H1 (cell line): ENCODE measurements around the gene UBAP1. TPM values are rescaled to one million over a fixed set of nuclear protein-coding genes. Genes with fewer than 3 reads are reported as not detected.

Experiments
- CTCF ChIA-PET: fragments of 300-600 bp; sonication (Branson Sonifier 250); formaldehyde crosslinking; loops from one replicate; lab custom pipeline; 2021; ENCODE audit not compliant: partially characterized antibody; lab: Charles Lee
- POLR2A ChIA-PET: fragments of 300-600 bp; sonication (Branson Sonifier 250); formaldehyde crosslinking; loops from one replicate; lab custom pipeline; 2021; ENCODE audit warnings: inconsistent platforms; ENCODE audit not compliant: partially characterized antibody; lab: Charles Lee
- DNase-seq, 2 experiments: peaks; one replicate each; pipeline versions ENCODE4 v3.0.0 to v3.0.0-alpha.2; 2010 to 2022; ENCODE audit warnings: low spot score in 2 of 2, low read depth in 1 of 2, mixed read lengths in 1 of 2
- FAIRE-seq: peaks from 2 replicates; lab custom pipeline; 2011; peaks lifted over from hg19 to GRCh38; lab: Jason Lieb, UNC
- H2AFZ ChIP-seq: 2 replicates; pipeline ENCODE4 v1.8.1; 2012; ENCODE audit warnings: low read length, inconsistent platforms
- H2AK5ac ChIP-seq: 2 replicates; pipeline ENCODE4 v1.6.1; 2013; ENCODE audit warnings: low read depth, low read length
- H2BK120ac ChIP-seq: replicated peaks from 2 replicates; pipeline ENCODE3; 2013; ENCODE audit warnings: low read depth, low read length, inconsistent platforms
- H2BK12ac ChIP-seq: 2 replicates; pipeline ENCODE4 v1.6.1; 2013; ENCODE audit warnings: low read depth, low read length
- H2BK15ac ChIP-seq: 2 replicates; pipeline ENCODE4 v1.6.1; 2013; ENCODE audit warnings: low read length
- H2BK20ac ChIP-seq: 2 replicates; pipeline ENCODE4 v1.6.1; 2013; ENCODE audit warnings: low read length
- H2BK5ac ChIP-seq: 2 replicates; pipeline ENCODE4 v1.6.1; 2013; ENCODE audit warnings: low read depth, low read length
- H3K14ac ChIP-seq: 2 replicates; pipeline ENCODE4 v1.6.1; 2013; ENCODE audit warnings: inconsistent platforms; ENCODE audit not compliant: insufficient read length
- H3K18ac ChIP-seq: 2 replicates; pipeline ENCODE4 v1.6.1; 2013; ENCODE audit warnings: low read length; ENCODE audit errors: extremely low read depth
- H3K23ac ChIP-seq: 2 replicates; pipeline ENCODE4 v1.6.1; 2013; ENCODE audit warnings: inconsistent platforms; ENCODE audit not compliant: insufficient read length
- H3K23me2 ChIP-seq: 2 replicates; pipeline ENCODE4 v1.6.1; 2013; ENCODE audit warnings: low read depth, low read length
- H3K27ac ChIP-seq: 2 replicates; pipeline ENCODE4 v1.6.1; 2011; ENCODE audit warnings: low read depth, low read length, inconsistent platforms
- H3K27me3 ChIP-seq, 4 experiments: replicated peaks in 1 of 4; 1 replicate in 1 of 4; 2 replicates in 3 of 4; pipeline versions ENCODE4 v1.6.1 to v1.8.1; 2011 to 2013; ENCODE audit warnings: low read length in 3 of 4, mild to moderate bottlenecking in 3 of 4, inconsistent platforms in 2 of 4, mixed read lengths in 2 of 4, moderate library complexity in 1 of 4; ENCODE audit not compliant: control insufficient read depth in 3 of 4, insufficient read depth in 3 of 4; ENCODE audit errors: extremely low read depth in 1 of 4
- H3K36me3 ChIP-seq, 4 experiments: 2 replicates each; pipeline versions ENCODE4 v1.6.1 to v1.8.1; 2011 to 2013; ENCODE audit warnings: mild to moderate bottlenecking in 4 of 4, low read length in 3 of 4, moderate library complexity in 2 of 4, control low read depth in 1 of 4, inconsistent platforms in 1 of 4; ENCODE audit not compliant: insufficient read depth in 4 of 4, control insufficient read depth in 2 of 4
- H3K4ac ChIP-seq: replicated peaks from 2 replicates; pipeline ENCODE3; 2013; ENCODE audit warnings: low read length, low read depth, mixed read lengths, inconsistent platforms; ENCODE audit not compliant: insufficient read length
- H3K4me1 ChIP-seq, 4 experiments: replicated peaks in 1 of 4; 1 replicate in 1 of 4; 2 replicates in 3 of 4; pipeline versions ENCODE4 v1.6.1 to v1.8.1; 2011 to 2013; ENCODE audit warnings: low read length in 3 of 4, inconsistent platforms in 2 of 4, mixed read lengths in 1 of 4; ENCODE audit not compliant: insufficient read depth in 4 of 4, control insufficient read depth in 3 of 4
- H3K4me2 ChIP-seq, 2 experiments: 2 replicates each; pipeline versions ENCODE4 v1.6.1 to v1.8.1; 2011 to 2013; ENCODE audit warnings: low read depth in 2 of 2, low read length in 2 of 2, control low read depth in 1 of 2, inconsistent platforms in 1 of 2, mild to moderate bottlenecking in 1 of 2; ENCODE audit not compliant: insufficient read depth in 1 of 2
- H3K4me3 ChIP-seq, 4 experiments: fragments of 200-600, 300-600 bp in 1 of 4; sonication (generic), shearing (Covaris generic), sonication (Bioruptor Twin) in 1 of 4; 2 replicates each; pipeline versions ENCODE4 v1.5.1 to v1.8.1; 2011 to 2016; ENCODE audit warnings: low read length in 4 of 4, low read depth in 3 of 4, control low read depth in 2 of 4, inconsistent platforms in 2 of 4, mild to moderate bottlenecking in 2 of 4, mixed read lengths in 1 of 4, moderate library complexity in 1 of 4; ENCODE audit not compliant: insufficient read depth in 2 of 4; ENCODE audit errors: extremely low read depth in 1 of 4
- H3K56ac ChIP-seq: replicated peaks from 2 replicates; pipeline ENCODE3; 2013; ENCODE audit warnings: low read depth, mild to moderate bottlenecking, mixed read lengths, low read length, inconsistent platforms; ENCODE audit not compliant: insufficient read length
- H3K79me1 ChIP-seq: 2 replicates; pipeline ENCODE4 v1.6.1; 2013; ENCODE audit warnings: low read depth, low read length, control low read depth
- H3K79me2 ChIP-seq, 2 experiments: 2 replicates each; pipeline versions ENCODE4 v1.6.1 to v1.8.1; 2012 to 2013; ENCODE audit warnings: low read length in 2 of 2, mild to moderate bottlenecking in 2 of 2, inconsistent platforms in 1 of 2; ENCODE audit not compliant: insufficient read depth in 2 of 2, control insufficient read depth in 1 of 2
- H3K9ac ChIP-seq, 4 experiments: replicated peaks in 1 of 4; 1 replicate in 1 of 4; 2 replicates in 3 of 4; pipeline versions ENCODE4 v1.6.1 to v1.8.1; 2011 to 2013; ENCODE audit warnings: low read depth in 3 of 4, low read length in 3 of 4, control low read depth in 2 of 4, mild to moderate bottlenecking in 2 of 4, moderate library complexity in 2 of 4, inconsistent platforms in 1 of 4; ENCODE audit errors: extremely low read depth in 1 of 4
- H3K9me3 ChIP-seq, 2 experiments: 2 replicates each; pipeline versions ENCODE4 v1.6.1 to v1.8.1; 2012 to 2013; ENCODE audit warnings: mild to moderate bottlenecking in 2 of 2, moderate library complexity in 2 of 2, control low read depth in 1 of 2, inconsistent platforms in 1 of 2, low read depth in 1 of 2, low read length in 1 of 2, mixed read lengths in 1 of 2; ENCODE audit not compliant: insufficient read depth in 2 of 2
- H4K20me1 ChIP-seq, 2 experiments: replicated peaks in 1 of 2; 2 replicates each; pipeline versions ENCODE3 to v1.8.1; 2011 to 2013; ENCODE audit warnings: inconsistent platforms in 2 of 2, low read length in 2 of 2, mild to moderate bottlenecking in 1 of 2; ENCODE audit not compliant: insufficient read depth in 2 of 2, control insufficient read depth in 1 of 2
- H4K5ac ChIP-seq: 2 replicates; pipeline ENCODE4 v1.6.1; 2013; ENCODE audit warnings: low read length, low read depth, mixed read lengths, inconsistent platforms; ENCODE audit not compliant: insufficient read length
- H4K8ac ChIP-seq: 2 replicates; pipeline ENCODE4 v1.8.0; 2013; ENCODE audit warnings: mild to moderate bottlenecking, moderate library complexity, low read length, inconsistent platforms; ENCODE audit not compliant: insufficient read depth; ENCODE audit errors: extremely low read depth
- H4K91ac ChIP-seq: replicated peaks from 2 replicates; pipeline ENCODE3; 2013; ENCODE audit warnings: low read length, mixed read lengths, inconsistent platforms; ENCODE audit not compliant: insufficient read length
- ATF2 ChIP-seq: IDR thresholded peaks from 2 replicates; pipeline ENCODE4 v1.6.1; 2012; ENCODE audit warnings: low read length, inconsistent platforms
- CREB1 ChIP-seq: IDR thresholded peaks from 2 replicates; pipeline ENCODE4 v1.6.1; 2012; ENCODE audit warnings: inconsistent platforms
- RAD21 ChIP-seq, 2 experiments: IDR thresholded peaks in 1 of 2; conservative IDR thresholded peaks in 1 of 2; 2 replicates each; pipeline ENCODE4 v1.6.1; 2011; ENCODE audit warnings: low read depth in 2 of 2, low read length in 2 of 2, improper control_type of control experiment in 1 of 2, inconsistent platforms in 1 of 2, mild to moderate bottlenecking in 1 of 2, moderate library complexity in 1 of 2
- WGBS, 2 experiments: shearing (Covaris generic) in 1 of 2; methylation state at CpG; one replicate each; pipeline versions ENCODE4 v1.1.6 to v1.1.7; 2013 to 2015; ENCODE audit warnings: low lambda C conversion rate in 2 of 2, mixed read lengths in 2 of 2, inconsistent platforms in 1 of 2, low coverage in 1 of 2, missing lambda C conversion rate in 1 of 2; ENCODE audit not compliant: insufficient replicate concordance in 2 of 2, insufficient coverage in 1 of 2, insufficient read length in 1 of 2; ENCODE audit errors: extremely low coverage in 1 of 2, missing lambda C conversion rate in 1 of 2; 5-methylcytosine and 5-hydroxymethylcytosine counted together
- polyA plus RNA-seq, 7 experiments: library from polyadenylated mRNA; depleted of rRNA in 3 of 7; stranded (reverse) in 5 of 7; unstranded in 2 of 7; fragments of >200 nt in 5 of 7; fragments of 200-250 nt in 2 of 7; gene quantifications; 1 replicate in 5 of 7; 2 replicates in 1 of 7; 4 replicates in 1 of 7; pipeline versions ENCODE4 v1.2.1 to v1.2.3, GENCODE V29; 2011 to 2013; ENCODE audit warnings: missing spikeins in 2 of 7, mixed read lengths in 2 of 7
- total RNA-seq: library from RNA; stranded (reverse); fragmentation: NEBNext Ultra II Directional; extraction: Animal tissue kit (Norgen Biotek cat#: 25700); gene quantifications from 2 replicates; pipeline ENCODE4 v1.2.1, GENCODE V29; 2021

UBAP1 gene
- total and polyA plus RNA-seq, 2 of the 8 experiments (the other 6 are each of a cell fraction or from before 2014, with no cell fraction given), result 31.3 to 31.4 TPM

- H2BK120ac ChIP-seq, result no peak overlapping the region
- no peak overlapping the region for H3K14ac ChIP-seq
- 88% methylated on average over 3 of the region's 3 CpGs; no CpG with 5 or more reads in 1 of the 2 experiments for WGBS, 2 experiments
- H3K4ac ChIP-seq, result no peak overlapping the region
- H2BK20ac ChIP-seq, result no peak overlapping the region
- no peak overlapping the region for H2BK15ac ChIP-seq
- peaks cover 0 to 2% of the 10 kb centered on the region in 2 experiments for H4K20me1 ChIP-seq
- H3K23ac ChIP-seq, result no peak overlapping the region
- H3K27me3 ChIP-seq, result no peaks in the 10 kb centered on the region
- no peak overlapping the region for H3K4me2 ChIP-seq
- H3K9ac ChIP-seq, result no peak overlapping the region
- DNase-seq (no peak), FAIRE-seq (no peak)
- no peak overlapping the region for H3K18ac ChIP-seq
- CTCF ChIA-PET, result interaction anchor here (0.7 to 1.0 kb wide), 2 partner anchors 41 to 63 kb away, joined by 3 to 4 read pairs; no protein-coding TSS in a partner anchor
- TF ChIP-seq RAD21 (IDR thresholded peaks at IDR 0.05 in 1 of 2, conservative IDR thresholded peaks at IDR 0.05 in 1 of 2; ENCODE audit: low read depth in 2 of 2, low read length in 2 of 2), result no peak
- no peak for TF ChIP-seq CREB1
- TF ChIP-seq ATF2, result no peak
- H2BK5ac ChIP-seq, result no peak overlapping the region
- H3K56ac ChIP-seq, result no peak overlapping the region
- no peak overlapping the region for H4K8ac ChIP-seq
- no peak overlapping the region for H4K5ac ChIP-seq
- H3K79me2 ChIP-seq, result peaks cover 5 to 87% of the 10 kb centered on the region in 2 experiments; a peak in 3 of 4 replicates
- no peaks in the 10 kb centered on the region for H3K23me2 ChIP-seq
- H3K4me3 ChIP-seq, result no peak overlapping the region
- H2BK12ac ChIP-seq, result no peak overlapping the region
- H3K36me3 ChIP-seq, result no peaks in the 10 kb centered on the region; a peak in 2 of 8 replicates
- H3K9me3 ChIP-seq, result no peaks in the 10 kb centered on the region
- no peak overlapping the region for H2AFZ ChIP-seq
- POLR2A ChIA-PET, result interaction anchor here (1.2 kb wide), 1 partner anchor 10 kb away, joined by 5 read pairs; no protein-coding TSS in a partner anchor
- H3K4me1 ChIP-seq, result no peaks in the 10 kb centered on the region
- no peak overlapping the region for H4K91ac ChIP-seq
- H3K79me1 ChIP-seq, result no peaks in the 10 kb centered on the region
- no peak overlapping the region for H2AK5ac ChIP-seq
- no peak overlapping the region for H3K27ac ChIP-seq
Observed at GRCh38 chr9:34185778-34186551, 7.1 kb downstream of the UBAP1 start.
